GM12878 (cell line): ENCODE results near the gene TTLL13. TPM values are rescaled to one million over a fixed set of nuclear protein-coding genes. Genes with fewer than 3 reads are reported as not detected.

Experiments used
- ATAC-seq: fragments of 200-7000 bp; cut with Tn5 transposase; 3 replicates; pipeline ENCODE4 v1.9.1; 2020; ENCODE audit warnings: mild to moderate bottlenecking, moderate library complexity
- BruUV-seq: library from RNA; stranded (reverse); fragments of 400-500 nt; replicated peaks from 2 replicates; lab custom pipeline; 2021; lab: Mats Ljungman, UMichigan
- CTCF ChIA-PET: fragments of 300-600 bp; sonication (Branson Sonifier 250); formaldehyde crosslinking; extraction: SDS; loops from one replicate; lab custom pipeline; 2021; ENCODE audit warnings: inconsistent platforms; lab: Yijun Ruan, JAX
- POLR2A ChIA-PET: fragments of 350-600 bp; formaldehyde crosslinking; extraction: SDS; loops from one replicate; lab custom pipeline; 2021; ENCODE audit warnings: inconsistent platforms; lab: Charles Lee
- RAD21 ChIA-PET: fragments of 300-600 bp; sonication (Branson Sonifier 250); formaldehyde crosslinking; loops from one replicate; lab custom pipeline; 2023; ENCODE audit warnings: antibody characterized with exemption; ENCODE audit not compliant: unreplicated experiment; lab: Charles Lee
- SMC1A ChIA-PET: fragments of 300-600 bp; sonication (Branson Sonifier 250); formaldehyde crosslinking; loops from one replicate; lab custom pipeline; 2023; ENCODE audit not compliant: unreplicated experiment, uncharacterized antibody; lab: Charles Lee
- DNase-seq: peaks from one replicate; pipeline ENCODE4 v3.0.0-alpha.2; 2011; ENCODE audit warnings: low read depth, low spot score
- FAIRE-seq: peaks from 3 replicates; lab custom pipeline; 2011; peaks lifted over from hg19 to GRCh38; lab: Jason Lieb, UNC
- H2AFZ ChIP-seq: 2 replicates; pipeline ENCODE4 v1.6.0; 2011; ENCODE audit warnings: low read depth, low read length, control low read depth; ENCODE audit not compliant: control insufficient read depth
- H3K27ac ChIP-seq: 2 replicates; pipeline ENCODE4 v1.5.1; 2011; ENCODE audit warnings: control low read depth; ENCODE audit not compliant: control insufficient read depth, insufficient read depth
- H3K27me3 ChIP-seq, 2 experiments: replicated peaks in 1 of 2; 2 replicates each; pipeline versions ENCODE4 v1.6.0 to v1.6.1; 2011; ENCODE audit warnings: low read length in 1 of 2; ENCODE audit not compliant: control insufficient read depth in 2 of 2, insufficient read depth in 2 of 2
- H3K36me3 ChIP-seq, 2 experiments: 2 replicates each; pipeline ENCODE4 v1.5.1; 2011; ENCODE audit warnings: low read length in 1 of 2; ENCODE audit not compliant: control insufficient read depth in 2 of 2, insufficient read depth in 2 of 2
- H3K4me1 ChIP-seq: 2 replicates; pipeline ENCODE4 v1.6.1; 2011; ENCODE audit warnings: mild to moderate bottlenecking, low read length, moderate library complexity, mixed read lengths; ENCODE audit not compliant: control insufficient read depth, insufficient read depth
- H3K4me2 ChIP-seq: 2 replicates; pipeline ENCODE4 v1.6.0; 2011; ENCODE audit warnings: control low read depth; ENCODE audit not compliant: control insufficient read depth, insufficient read depth
- H3K4me3 ChIP-seq: fragments of 200-600 bp; sonication (generic); 2 replicates; pipeline ENCODE4 v1.5.1; 2016
- H3K79me2 ChIP-seq: 2 replicates; pipeline ENCODE4 v1.6.0; 2011; ENCODE audit warnings: low read length; ENCODE audit not compliant: control insufficient read depth, insufficient read depth
- H3K9ac ChIP-seq: 2 replicates; pipeline ENCODE4 v1.8.0; 2011; ENCODE audit warnings: low read length, control low read depth, mixed read lengths; ENCODE audit not compliant: control insufficient read depth, insufficient read depth
- H3K9me3 ChIP-seq: replicated peaks from 3 replicates; pipeline ENCODE4 v1.5.1; 2011; ENCODE audit warnings: mild to moderate bottlenecking, low read length; ENCODE audit not compliant: control insufficient read depth, insufficient read depth
- H4K20me1 ChIP-seq: 2 replicates; pipeline ENCODE4 v1.6.0; 2011; ENCODE audit not compliant: control insufficient read depth, insufficient read depth
- ATF7 ChIP-seq: fragments of 450-650 bp; IDR thresholded peaks from 2 replicates; pipeline ENCODE4 v1.6.1; 2016; ENCODE audit warnings: low read depth, mild to moderate bottlenecking
- BCLAF1 ChIP-seq: fragments of 450-650 bp; IDR thresholded peaks from 2 replicates; pipeline ENCODE4 v1.6.1; 2017; ENCODE audit warnings: antibody characterized with exemption, mild to moderate bottlenecking, moderate library complexity
- CBX3 ChIP-seq: fragments of 200-600 bp; sonication (generic); IDR thresholded peaks from 2 replicates; pipeline ENCODE4 v1.6.1; 2016; ENCODE audit warnings: low read depth, borderline replicate concordance
- CHD2 ChIP-seq: IDR thresholded peaks from 2 replicates; pipeline ENCODE4 v1.6.1; 2011; ENCODE audit warnings: low read depth, low read length, improper control_type of control experiment, borderline replicate concordance
- E2F4 ChIP-seq: IDR thresholded peaks from 2 replicates; pipeline ENCODE4 v1.6.1; 2012; ENCODE audit warnings: low read depth, low read length, improper control_type of control experiment
- ETV6 ChIP-seq, 2 experiments: fragments of 450-650 bp in 1 of 2; IDR thresholded peaks in 1 of 2; conservative IDR thresholded peaks in 1 of 2; 2 replicates each; pipeline ENCODE4 v1.6.1; 2014; ENCODE audit warnings: antibody characterized with exemption in 1 of 2, borderline replicate concordance in 1 of 2, low read depth in 1 of 2, mild to moderate bottlenecking in 1 of 2, moderate library complexity in 1 of 2
- GABPA ChIP-seq: IDR thresholded peaks from 2 replicates; pipeline ENCODE4 v1.6.1; 2014; ENCODE audit warnings: antibody characterized with exemption, low read depth, mild to moderate bottlenecking, inconsistent platforms
- KLF5 ChIP-seq: fragments of 450-650 bp; IDR thresholded peaks from 2 replicates; pipeline ENCODE4 v1.6.1; 2014; ENCODE audit warnings: mild to moderate bottlenecking; ENCODE audit not compliant: partially characterized antibody
- NR2C2 ChIP-seq: IDR thresholded peaks from 2 replicates; pipeline ENCODE4 v1.6.1; 2011; ENCODE audit warnings: borderline replicate concordance, low read depth; ENCODE audit not compliant: control insufficient read depth, insufficient read length
- TAF1 ChIP-seq: IDR thresholded peaks from 2 replicates; pipeline ENCODE4 v1.6.1; 2011; ENCODE audit warnings: mild to moderate bottlenecking, low read depth, low read length, borderline replicate concordance
- ZNF217 ChIP-seq: fragments of 450-650 bp; IDR thresholded peaks from 2 replicates; pipeline ENCODE4 v1.6.1; 2017; ENCODE audit warnings: antibody characterized with exemption, mild to moderate bottlenecking
- ZNF687 ChIP-seq: fragments of 450-650 bp; IDR thresholded peaks from 2 replicates; pipeline ENCODE4 v1.6.1; 2017; ENCODE audit warnings: mild to moderate bottlenecking, moderate library complexity
- WGBS: methylation state at CpG from one replicate; pipeline ENCODE4 v1.1.6; 2016; ENCODE audit warnings: low lambda C conversion rate; ENCODE audit not compliant: insufficient replicate concordance, insufficient coverage; ENCODE audit errors: missing lambda C conversion rate; 5-methylcytosine and 5-hydroxymethylcytosine counted together
- in situ Hi-C: fragments of 300-500 bp; cut with MboI; formaldehyde crosslinking; loops from 9 replicates; pipeline ENCODE4 v1.14.3; 2018; ENCODE audit warnings: mixed read lengths
- intact Hi-C: fragments of 100-400 bp; cut with micrococcal nuclease; formaldehyde crosslinking; loops from one replicate; pipeline ENCODE4 v1.14.2; 2022; ENCODE audit not compliant: unreplicated experiment
- polyA plus RNA-seq, 11 experiments: library from polyadenylated mRNA; depleted of rRNA in 4 of 11; unstranded in 6 of 11; stranded (reverse) in 5 of 11; fragments of >200 nt; fragmentation: Nextera tagmentation in 4 of 11; fragmentation: Illumina TruSeq in 1 of 11; extraction: Ambion mirVana in 4 of 11; extraction: Trizol in 1 of 11; gene quantifications; 1 replicate in 1 of 11; 2 replicates in 10 of 11; pipeline versions ENCODE4 v1.2.1 to v1.2.3, GENCODE V29; 2011 to 2016; ENCODE audit warnings: inconsistent platforms in 2 of 11, missing spikeins in 2 of 11, low read depth in 1 of 11
- total RNA-seq, 4 experiments: library from RNA; depleted of rRNA in 3 of 4; stranded (reverse); fragments of >200 nt in 3 of 4; fragmentation: Illumina TruSeq in 1 of 4; extraction: Trizol in 1 of 4; gene quantifications; 2 replicates each; pipeline versions ENCODE4 v1.2.1 to v1.2.3, GENCODE V29; 2013 to 2021

The TTLL13 gene
- total and polyA plus RNA-seq, 10 of the 15 experiments (the other 5 are each of a cell fraction or from before 2014, with no cell fraction given), result 0.03 to 0.32 (median 0.13) TPM; not detected in 1

- peaks cover 5 to 13% of the 10 kb centered on the region in 2 experiments; a peak in 3 of 4 replicates for H3K36me3 ChIP-seq
- H3K9me3 ChIP-seq, result no peaks in the 10 kb centered on the region
- no peak overlapping the region for H3K27ac ChIP-seq
- in situ Hi-C loops, result no loop called here
- 50% methylated on average over 2 of the region's 2 CpGs for WGBS
- no peak overlapping the region for H3K4me3 ChIP-seq
- BruUV-seq, result no TSS peak
- H2AFZ ChIP-seq, result no peak overlapping the region
- ChIA-PET CTCF (interaction anchor here (0.6 to 4.2 kb wide), 12 partner anchors 9 to 179 kb away, joined by 3 to 40 read pairs (median 5); partner anchors contain the start of genes CIB1 and GDPGP1), SMC1A (interaction anchor here (0.7 to 3.0 kb wide), 10 partner anchors 9 to 324 kb away, joined by 3 to 24 read pairs (median 4); partner anchors contain the start of genes CIB1 and GDPGP1), RAD21 (interaction anchor here (0.7 to 3.6 kb wide), 6 partner anchors 9 to 72 kb away, joined by 3 to 25 read pairs (median 8); partner anchors contain the start of gene SEMA4B), POLR2A (interaction anchor here (0.5 to 2.4 kb wide), 3 partner anchors 11 to 61 kb away, joined by 4 to 15 read pairs (median 8); partner anchors contain the start of genes CIB1 and GDPGP1)
- H3K4me1 ChIP-seq, result peaks cover 2% of the 10 kb centered on the region; the same call in 1 of the 2 replicates
- no peak for TF ChIP-seq KLF5
- no peak for TF ChIP-seq ZNF217
- no peak for TF ChIP-seq ATF7
- TF ChIP-seq TAF1, result no peak
- TF ChIP-seq E2F4, result no peak
- TF ChIP-seq GABPA, result no peak
- TF ChIP-seq NR2C2, result no peak
- no peak for TF ChIP-seq ETV6 (conservative IDR thresholded peaks at IDR 0.05 in 1 of 2, IDR thresholded peaks at IDR 0.05 in 1 of 2; ENCODE audit: borderline replicate concordance in 1 of 2, low read depth in 1 of 2)
- no peak for TF ChIP-seq CHD2
- TF ChIP-seq ZNF687, result no peak
- no peak for TF ChIP-seq BCLAF1
- TF ChIP-seq CBX3, result no peak
- no peak for FAIRE-seq
- H4K20me1 ChIP-seq, result no peaks in the 10 kb centered on the region; the same call in 1 of the 2 replicates
- intact Hi-C loops, result no loop called here
- no peaks in the 10 kb centered on the region for H3K79me2 ChIP-seq
- no peak for ATAC-seq
- no peak overlapping the region for H3K9ac ChIP-seq
- no peaks in the 10 kb centered on the region for H3K27me3 ChIP-seq
- no peak for DNase-seq
- H3K4me2 ChIP-seq, result no peak overlapping the region
Observed at GRCh38 chr15:90222547-90222946, 26.8 kb upstream of the TTLL13 start.
